Type B pancreatic cell (in vitro differentiated cells): ENCODE measurements around the gene KCTD11. TPM values are rescaled to one million over a fixed set of nuclear protein-coding genes. Genes with fewer than 3 reads are reported as not detected.
"Not testable (repeated sequence)": the region's sequence is repeated elsewhere in the genome, so short reads cannot be mapped to it uniquely, and the experiment has no call there.

Source experiments
- DNase-seq: peaks from one replicate; pipeline ENCODE4 v3.0.0; 2021; ENCODE audit warnings: mixed read lengths; ENCODE audit not compliant: unreplicated experiment; ENCODE audit errors: extremely low spot score
- H3K27ac Mint-ChIP-seq: 2 replicates; pipeline ENCODE4 v1.8.0; 2021; ENCODE audit warnings: mild to moderate bottlenecking, mixed read lengths
- H3K27me3 Mint-ChIP-seq: 2 replicates; pipeline ENCODE4 v1.8.0; 2021; ENCODE audit warnings: mixed read lengths
- H3K36me3 Mint-ChIP-seq: 2 replicates; pipeline ENCODE4 v1.8.0; 2021; ENCODE audit warnings: mixed read lengths
- H3K4me1 Mint-ChIP-seq: one replicate; pipeline ENCODE4 v1.8.0; 2021; ENCODE audit warnings: mixed read lengths; ENCODE audit not compliant: unreplicated experiment
- H3K4me3 Mint-ChIP-seq: 2 replicates; pipeline ENCODE4 v1.8.0; 2021; ENCODE audit warnings: mild to moderate bottlenecking, mixed read lengths
- H3K9me3 Mint-ChIP-seq: 2 replicates; pipeline ENCODE4 v1.8.0; 2021; ENCODE audit warnings: mixed read lengths
- total RNA-seq: library from RNA; stranded (reverse); gene quantifications from 2 replicates; pipeline ENCODE4 v1.2.1, GENCODE V29; 2021; ENCODE audit warnings: low replicate concordance
- TF ChIP-seq, protein P1 (sequence below): fragments of 200-600 bp; sonication (generic); conservative IDR thresholded peaks from 2 replicates; pipeline ENCODE4 v1.5.0; 2021; ENCODE audit warnings: antibody characterized with exemption, mild to moderate bottlenecking

Gene KCTD11
- total RNA-seq, 1 donor from 2014 or later = 9.5 TPM

DNA sequence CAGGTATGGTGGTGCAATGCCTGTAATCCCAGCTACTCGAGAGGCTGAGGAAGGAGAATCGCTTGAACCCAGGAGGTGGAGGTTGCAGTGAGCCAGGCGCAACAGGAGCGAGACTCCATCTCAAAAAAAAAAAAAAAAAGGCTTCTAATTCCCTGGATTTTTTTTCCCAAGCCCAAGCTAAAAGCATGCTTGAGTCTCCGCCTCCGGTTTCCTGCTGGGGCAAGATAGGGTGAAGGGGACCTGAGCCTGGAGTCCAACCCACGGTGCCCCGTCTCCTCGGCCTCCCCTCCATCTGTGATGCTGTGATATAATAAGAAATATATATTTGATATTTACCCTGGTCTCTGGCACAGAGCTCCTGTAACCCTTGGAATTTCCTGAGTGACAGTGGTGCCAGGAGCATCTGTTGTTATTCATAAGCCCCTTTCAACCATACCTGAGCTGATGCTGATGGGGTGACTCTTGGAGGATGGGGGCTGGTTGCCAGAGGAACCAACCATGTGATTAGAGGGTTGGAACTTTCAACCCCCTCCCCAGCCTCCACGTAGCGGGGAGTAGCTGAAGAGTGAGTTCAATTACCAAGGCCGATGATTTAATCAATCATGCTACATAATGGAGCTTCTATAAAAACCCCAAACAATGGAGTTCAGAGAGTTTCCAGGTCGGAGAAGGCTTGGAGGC is 16.1 kb downstream of the KCTD11 start:
- H3K4me1 Mint-ChIP-seq = no peaks in the 10 kb centered on the region
- H3K9me3 Mint-ChIP-seq = no peaks in the 10 kb centered on the region
- DNase-seq = no peak
- no peaks in the 10 kb centered on the region for H3K36me3 Mint-ChIP-seq
- TF ChIP-seq, protein P1, sequence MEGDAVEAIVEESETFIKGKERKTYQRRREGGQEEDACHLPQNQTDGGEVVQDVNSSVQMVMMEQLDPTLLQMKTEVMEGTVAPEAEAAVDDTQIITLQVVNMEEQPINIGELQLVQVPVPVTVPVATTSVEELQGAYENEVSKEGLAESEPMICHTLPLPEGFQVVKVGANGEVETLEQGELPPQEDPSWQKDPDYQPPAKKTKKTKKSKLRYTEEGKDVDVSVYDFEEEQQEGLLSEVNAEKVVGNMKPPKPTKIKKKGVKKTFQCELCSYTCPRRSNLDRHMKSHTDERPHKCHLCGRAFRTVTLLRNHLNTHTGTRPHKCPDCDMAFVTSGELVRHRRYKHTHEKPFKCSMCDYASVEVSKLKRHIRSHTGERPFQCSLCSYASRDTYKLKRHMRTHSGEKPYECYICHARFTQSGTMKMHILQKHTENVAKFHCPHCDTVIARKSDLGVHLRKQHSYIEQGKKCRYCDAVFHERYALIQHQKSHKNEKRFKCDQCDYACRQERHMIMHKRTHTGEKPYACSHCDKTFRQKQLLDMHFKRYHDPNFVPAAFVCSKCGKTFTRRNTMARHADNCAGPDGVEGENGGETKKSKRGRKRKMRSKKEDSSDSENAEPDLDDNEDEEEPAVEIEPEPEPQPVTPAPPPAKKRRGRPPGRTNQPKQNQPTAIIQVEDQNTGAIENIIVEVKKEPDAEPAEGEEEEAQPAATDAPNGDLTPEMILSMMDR = no peak
- no peak overlapping the region for H3K27ac Mint-ChIP-seq
- no peak overlapping the region for H3K4me3 Mint-ChIP-seq
- H3K27me3 Mint-ChIP-seq = peaks cover 21% of the 10 kb centered on the region

DNA sequence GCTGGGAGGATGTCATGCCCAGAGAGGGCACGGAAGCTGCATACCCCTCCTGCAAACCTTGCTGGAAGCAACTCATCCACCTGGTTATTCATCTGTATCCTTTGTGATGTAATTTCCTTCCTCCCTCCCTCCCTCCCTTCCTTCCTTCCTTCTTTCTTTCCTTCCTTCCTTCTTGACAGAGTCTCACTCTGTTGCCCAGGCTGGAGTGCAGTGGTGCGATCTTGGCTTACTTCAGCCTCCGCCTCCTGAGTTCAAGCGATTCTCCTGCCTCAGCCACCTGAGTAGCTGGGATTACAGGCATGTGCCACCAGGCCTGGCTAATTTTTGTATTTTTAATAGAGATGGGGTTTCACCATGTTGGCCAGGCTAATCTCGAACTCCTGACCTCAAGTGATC is 16.6 kb downstream of the KCTD11 start:
- not testable (repeated sequence) for DNase-seq, H3K4me3 Mint-ChIP-seq, H3K9me3 Mint-ChIP-seq, H3K4me1 Mint-ChIP-seq, H3K36me3 Mint-ChIP-seq, H3K27ac Mint-ChIP-seq
- H3K27me3 Mint-ChIP-seq = peaks cover 21% of the 10 kb centered on the region

DNA sequence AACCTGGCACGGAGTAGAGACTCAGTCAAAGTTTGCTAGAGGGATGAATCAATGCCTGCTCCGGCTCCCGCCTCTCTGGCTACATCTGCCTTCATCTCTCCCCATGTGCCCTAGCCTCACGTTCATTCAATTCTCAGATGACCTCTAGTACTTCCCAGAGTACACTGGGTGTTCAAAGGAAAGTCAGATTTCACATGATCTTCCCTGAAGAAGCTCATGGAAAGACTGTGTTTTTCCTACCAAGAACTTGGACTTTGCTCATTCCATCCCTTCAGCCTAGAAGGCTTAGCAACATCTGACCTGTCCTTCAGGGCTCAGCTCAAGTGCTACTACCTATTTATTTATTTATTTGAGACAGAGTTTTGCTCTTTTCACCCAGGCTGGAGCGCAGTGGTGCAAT is 17.9 kb downstream of the KCTD11 start:
- no peaks in the 10 kb centered on the region for H3K36me3 Mint-ChIP-seq
- no peak overlapping the region for H3K4me3 Mint-ChIP-seq
- H3K9me3 Mint-ChIP-seq = no peaks in the 10 kb centered on the region
- TF ChIP-seq, protein P1 = no peak
- no peak for DNase-seq
- peaks cover 21% of the 10 kb centered on the region for H3K27me3 Mint-ChIP-seq
- H3K4me1 Mint-ChIP-seq = no peaks in the 10 kb centered on the region
- H3K27ac Mint-ChIP-seq = no peak overlapping the region

DNA sequence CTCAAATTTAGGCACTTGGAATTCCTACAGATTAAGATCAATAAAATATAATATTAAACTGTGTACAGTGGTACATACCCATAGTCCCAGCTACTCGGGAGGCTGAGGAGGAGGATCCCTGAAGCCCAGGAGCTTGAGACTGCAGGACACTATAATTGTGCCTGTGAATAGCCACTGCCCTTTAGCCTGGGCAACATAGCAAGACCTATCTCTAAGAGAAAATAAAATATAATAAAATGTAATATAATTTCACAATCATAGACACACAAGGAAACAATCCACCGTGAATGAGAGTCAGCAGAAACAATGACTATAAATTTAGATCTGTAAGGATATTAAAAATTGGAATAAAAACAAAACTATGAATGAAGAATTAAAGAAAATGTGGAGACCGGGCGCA is 18.9 kb downstream of the KCTD11 start:
- TF ChIP-seq, protein P1 = no peak
- Mint-ChIP-seq H3K27me3 (peaks cover 18% of the 10 kb centered on the region), H3K27ac (no peak overlapping the region), H3K36me3 (no peaks in the 10 kb centered on the region), H3K4me1 (no peaks in the 10 kb centered on the region), H3K9me3 (no peaks in the 10 kb centered on the region), H3K4me3 (no peak overlapping the region)
- DNase-seq = no peak

DNA sequence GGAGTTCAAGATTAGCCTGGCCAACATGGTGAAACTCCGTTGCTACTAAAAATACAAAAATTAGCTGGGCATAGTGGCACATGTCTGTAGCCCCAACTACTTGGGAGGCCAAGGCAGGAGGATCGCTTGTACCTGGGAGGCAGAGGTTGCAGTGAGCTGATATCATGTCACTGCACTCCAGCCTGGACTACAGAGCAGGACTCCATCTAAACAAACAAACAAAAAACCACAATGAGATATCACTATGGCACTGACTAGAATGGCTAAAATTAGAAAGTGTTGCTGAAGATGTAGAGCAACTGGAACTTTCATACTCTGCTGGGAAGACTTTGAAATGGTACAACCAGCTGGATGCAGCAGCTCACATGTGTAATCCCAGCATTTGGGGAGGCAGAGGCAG is 22.4 kb downstream of the KCTD11 start:
- Mint-ChIP-seq H3K27me3 (peaks cover 19% of the 10 kb centered on the region), H3K27ac (no peak overlapping the region), H3K4me1 (no peaks in the 10 kb centered on the region), H3K36me3 (no peaks in the 10 kb centered on the region), H3K9me3 (peaks cover 4% of the 10 kb centered on the region), H3K4me3 (no peak overlapping the region)
- DNase-seq = no peak
- TF ChIP-seq, protein P1 = no peak

DNA sequence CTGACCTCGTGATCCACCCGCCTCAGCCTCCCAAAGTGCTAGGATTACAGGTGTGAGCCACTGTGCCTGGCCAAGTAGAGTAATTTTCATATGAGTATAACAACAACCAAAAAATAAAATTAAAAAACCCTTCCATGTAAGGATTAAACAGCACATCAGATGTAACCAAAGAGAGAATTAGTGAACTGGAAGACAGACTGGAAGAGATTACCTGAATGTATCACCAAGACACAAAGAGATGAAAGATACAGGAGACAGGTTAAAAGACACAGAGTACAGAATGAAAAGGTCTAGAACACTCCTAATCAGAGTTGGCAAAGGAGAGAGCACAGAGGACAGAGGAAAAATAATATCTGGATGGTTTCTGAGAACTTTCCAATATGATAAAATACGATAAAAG is 27.2 kb downstream of the KCTD11 start:
- Mint-ChIP-seq H3K4me3 (no peak overlapping the region), H3K4me1 (peaks cover 4% of the 10 kb centered on the region), H3K36me3 (no peaks in the 10 kb centered on the region), H3K27me3 (peaks cover 46% of the 10 kb centered on the region), H3K27ac (no peak overlapping the region), H3K9me3 (peaks cover 5% of the 10 kb centered on the region)
- DNase-seq = no peak
- TF ChIP-seq, protein P1 = no peak
